ENCODE data around the gene GTF3C1.
"Not testable (repeated sequence)": the region's sequence is repeated elsewhere in the genome, so short reads cannot be mapped to it uniquely, and the experiment has no call there.

The GTF3C1 gene

DNA sequence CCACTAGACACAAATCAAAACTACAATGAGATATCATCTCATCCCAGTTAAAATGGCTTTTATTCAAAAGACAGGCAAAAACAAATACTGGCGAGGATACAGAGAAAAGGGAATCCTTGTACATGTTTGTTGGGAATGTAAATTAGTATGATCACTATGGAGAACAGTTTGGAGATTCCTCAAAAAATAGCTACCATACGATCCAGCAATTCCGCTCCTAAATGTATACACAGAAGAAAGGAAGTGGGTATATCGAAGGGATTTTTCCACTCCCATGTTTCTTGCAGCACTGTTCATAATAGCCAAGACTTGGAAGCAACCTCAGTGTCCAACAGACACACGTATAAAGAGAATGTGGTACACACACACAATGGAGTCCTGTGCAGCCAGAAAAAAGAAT is 35.5 kb upstream of the GTF3C1 start:
- H3K27me3 ChIP-seq (ENCODE audit: control insufficient read depth, insufficient read depth, low read length): no peaks in the 10 kb centered on the region

DNA sequence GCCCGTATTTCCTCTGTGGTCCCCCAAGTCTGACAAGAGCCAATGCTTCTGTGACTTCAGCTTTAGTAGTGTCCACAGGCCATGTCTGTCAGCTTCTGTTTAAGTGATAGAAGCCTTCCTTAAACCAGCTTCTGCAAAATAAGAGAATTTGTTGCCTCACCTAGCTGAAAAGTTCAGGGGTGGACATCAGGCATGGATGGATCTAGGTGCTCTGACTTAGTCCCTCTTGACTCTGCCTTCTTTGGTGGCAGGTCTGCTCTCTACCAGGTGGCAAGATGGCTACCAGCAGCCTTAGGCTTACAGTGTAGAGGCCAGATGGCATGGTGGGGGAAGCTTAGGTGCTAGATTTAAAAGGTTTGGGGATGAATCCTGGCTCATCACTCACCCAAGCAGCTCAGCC is 33.9 kb upstream of the GTF3C1 start:
- Histone ChIP-seq H3K9ac (ENCODE audit: low read depth, low read length) (no peak overlapping the region), H3K27me3 (ENCODE audit: control insufficient read depth, insufficient read depth, low read length) (no peaks in the 10 kb centered on the region), H3K9me3 (ENCODE audit: control insufficient read depth, insufficient read depth, low read length) (no peaks in the 10 kb centered on the region), H3K4me1 (ENCODE audit: control insufficient read depth, insufficient read depth, low read length) (no peaks in the 10 kb centered on the region), H3K36me3 (ENCODE audit: control insufficient read depth, insufficient read depth, low read length) (no peaks in the 10 kb centered on the region), H3K4me3 (ENCODE audit: low read depth, low read length) (no peak overlapping the region)

More for the DNA sequence above, 35.5 kb upstream of the GTF3C1 start:
- H3K9ac ChIP-seq (ENCODE audit: low read depth, low read length): no peak overlapping the region
- no peaks in the 10 kb centered on the region for H3K4me1 ChIP-seq (ENCODE audit: control insufficient read depth, insufficient read depth, low read length)
- no peak overlapping the region for H3K4me3 ChIP-seq (ENCODE audit: low read depth, low read length)
- H3K9me3 ChIP-seq (ENCODE audit: control insufficient read depth, insufficient read depth, low read length): no peaks in the 10 kb centered on the region
- H3K36me3 ChIP-seq (ENCODE audit: control insufficient read depth, insufficient read depth, low read length): no peaks in the 10 kb centered on the region

DNA sequence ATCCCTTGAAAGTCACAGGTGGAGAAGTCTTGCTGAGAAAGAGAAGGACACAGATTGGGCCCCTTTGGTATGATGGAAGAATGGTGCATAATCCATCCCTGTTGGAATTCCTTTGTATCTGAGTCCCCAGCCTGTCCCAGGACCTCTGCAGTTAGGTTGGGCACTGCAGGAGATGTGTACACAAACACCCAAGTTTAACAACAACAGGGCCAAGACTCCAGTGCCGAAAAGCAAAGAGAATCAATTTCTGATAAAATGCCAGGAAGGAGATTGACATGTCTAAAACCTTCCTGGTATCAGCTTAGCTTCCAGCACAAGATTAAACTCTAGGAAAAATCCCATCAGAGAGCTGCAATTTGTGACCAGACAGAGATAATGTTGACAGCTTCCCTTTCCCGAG is 33.2 kb upstream of the GTF3C1 start:
- no peaks in the 10 kb centered on the region for H3K9me3 ChIP-seq (ENCODE audit: control insufficient read depth, insufficient read depth, low read length)
- H3K9ac ChIP-seq (ENCODE audit: low read depth, low read length): no peak overlapping the region
- no peaks in the 10 kb centered on the region for H3K27me3 ChIP-seq (ENCODE audit: control insufficient read depth, insufficient read depth, low read length)
- H3K36me3 ChIP-seq (ENCODE audit: control insufficient read depth, insufficient read depth, low read length): no peaks in the 10 kb centered on the region
- no peak overlapping the region for H3K4me3 ChIP-seq (ENCODE audit: low read depth, low read length)
- H3K4me1 ChIP-seq (ENCODE audit: control insufficient read depth, insufficient read depth, low read length): no peaks in the 10 kb centered on the region

GRCh38 chr16:27579087-27579980 is 29.6 kb upstream of the GTF3C1 start:
- H3K27me3 ChIP-seq (ENCODE audit: control insufficient read depth, insufficient read depth, low read length): no peaks in the 10 kb centered on the region
- no peaks in the 10 kb centered on the region for H3K9me3 ChIP-seq (ENCODE audit: control insufficient read depth, insufficient read depth, low read length)
- no peaks in the 10 kb centered on the region for H3K36me3 ChIP-seq (ENCODE audit: control insufficient read depth, insufficient read depth, low read length)
- no peak overlapping the region for H3K4me3 ChIP-seq (ENCODE audit: low read depth, low read length)
- H3K4me1 ChIP-seq (ENCODE audit: control insufficient read depth, insufficient read depth, low read length): no peaks in the 10 kb centered on the region
- no peak overlapping the region for H3K9ac ChIP-seq (ENCODE audit: low read depth, low read length)

- Histone ChIP-seq H3K27me3 (ENCODE audit: control insufficient read depth, insufficient read depth, low read length) (no peaks in the 10 kb centered on the region), H3K4me1 (ENCODE audit: control insufficient read depth, insufficient read depth, low read length) (no peaks in the 10 kb centered on the region), H3K36me3 (ENCODE audit: control insufficient read depth, insufficient read depth, low read length) (no peaks in the 10 kb centered on the region), H3K9ac (ENCODE audit: low read depth, low read length) (no peak overlapping the region), H3K9me3 (ENCODE audit: control insufficient read depth, insufficient read depth, low read length) (no peaks in the 10 kb centered on the region), H3K4me3 (ENCODE audit: low read depth, low read length) (no peak overlapping the region)
These were observed 27.0 kb upstream of the GTF3C1 start for GRCh38 chr16:27576729-27577128.

GRCh38 chr16:27572711-27573110 is 23.0 kb upstream of the GTF3C1 start:
- H3K4me3 ChIP-seq (ENCODE audit: low read depth, low read length): no peak overlapping the region
- H3K9me3 ChIP-seq (ENCODE audit: control insufficient read depth, insufficient read depth, low read length): no peaks in the 10 kb centered on the region
- H3K9ac ChIP-seq (ENCODE audit: low read depth, low read length): no peak overlapping the region
- H3K4me1 ChIP-seq (ENCODE audit: control insufficient read depth, insufficient read depth, low read length): no peaks in the 10 kb centered on the region
- no peaks in the 10 kb centered on the region for H3K36me3 ChIP-seq (ENCODE audit: control insufficient read depth, insufficient read depth, low read length)
- no peaks in the 10 kb centered on the region for H3K27me3 ChIP-seq (ENCODE audit: control insufficient read depth, insufficient read depth, low read length)

- Histone ChIP-seq H3K4me3 (ENCODE audit: low read depth, low read length) (no peak overlapping the region), H3K4me1 (ENCODE audit: control insufficient read depth, insufficient read depth, low read length) (no peaks in the 10 kb centered on the region), H3K9ac (ENCODE audit: low read depth, low read length) (no peak overlapping the region), H3K36me3 (ENCODE audit: control insufficient read depth, insufficient read depth, low read length) (no peaks in the 10 kb centered on the region), H3K9me3 (ENCODE audit: control insufficient read depth, insufficient read depth, low read length) (no peaks in the 10 kb centered on the region), H3K27me3 (ENCODE audit: control insufficient read depth, insufficient read depth, low read length) (no peaks in the 10 kb centered on the region)
These were observed 22.0 kb upstream of the GTF3C1 start for GRCh38 chr16:27571433-27572326.

- H3K9me3 ChIP-seq (ENCODE audit: control insufficient read depth, insufficient read depth, low read length); H3K4me1 ChIP-seq (ENCODE audit: control insufficient read depth, insufficient read depth, low read length); H3K27me3 ChIP-seq (ENCODE audit: control insufficient read depth, insufficient read depth, low read length); H3K9ac ChIP-seq (ENCODE audit: low read depth, low read length); H3K36me3 ChIP-seq (ENCODE audit: control insufficient read depth, insufficient read depth, low read length); H3K4me3 ChIP-seq (ENCODE audit: low read depth, low read length): not testable (repeated sequence)
These were observed 21.3 kb upstream of the GTF3C1 start for GRCh38 chr16:27570986-27571385.

DNA sequence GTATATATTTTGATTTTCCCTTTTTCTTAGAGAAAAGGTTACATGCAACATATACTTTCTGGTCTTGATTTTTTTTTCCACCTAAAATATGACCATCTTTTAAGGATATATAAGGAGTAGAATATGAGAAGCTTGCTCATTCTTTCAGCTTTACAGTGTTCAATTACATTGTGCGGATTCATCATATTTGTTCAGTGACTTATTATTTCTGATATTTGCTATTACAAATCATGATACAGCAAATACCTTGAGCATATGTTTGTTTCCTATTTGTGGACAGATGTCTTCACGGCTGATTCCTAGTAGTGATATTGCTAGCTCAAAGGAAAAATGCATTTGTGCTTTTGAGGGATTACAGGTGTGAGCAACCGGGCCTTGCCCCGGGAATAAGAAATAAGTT is 18.4 kb upstream of the GTF3C1 start:
- Histone ChIP-seq H3K27me3 (ENCODE audit: control insufficient read depth, insufficient read depth, low read length) (no peaks in the 10 kb centered on the region), H3K36me3 (ENCODE audit: control insufficient read depth, insufficient read depth, low read length) (no peaks in the 10 kb centered on the region), H3K9me3 (ENCODE audit: control insufficient read depth, insufficient read depth, low read length) (no peaks in the 10 kb centered on the region), H3K9ac (ENCODE audit: low read depth, low read length) (no peak overlapping the region), H3K4me3 (ENCODE audit: low read depth, low read length) (no peak overlapping the region), H3K4me1 (ENCODE audit: control insufficient read depth, insufficient read depth, low read length) (no peaks in the 10 kb centered on the region)

GRCh38 chr16:27566417-27566816 is 16.7 kb upstream of the GTF3C1 start:
- Histone ChIP-seq H3K4me1 (ENCODE audit: control insufficient read depth, insufficient read depth, low read length) (no peaks in the 10 kb centered on the region), H3K27me3 (ENCODE audit: control insufficient read depth, insufficient read depth, low read length) (no peaks in the 10 kb centered on the region), H3K36me3 (ENCODE audit: control insufficient read depth, insufficient read depth, low read length) (no peaks in the 10 kb centered on the region), H3K4me3 (ENCODE audit: low read depth, low read length) (no peak overlapping the region), H3K9me3 (ENCODE audit: control insufficient read depth, insufficient read depth, low read length) (no peaks in the 10 kb centered on the region), H3K9ac (ENCODE audit: low read depth, low read length) (no peak overlapping the region)

GRCh38 chr16:27564224-27564623 is 14.5 kb upstream of the GTF3C1 start:
- Histone ChIP-seq H3K27me3 (ENCODE audit: control insufficient read depth, insufficient read depth, low read length) (no peaks in the 10 kb centered on the region), H3K9ac (ENCODE audit: low read depth, low read length) (no peak overlapping the region), H3K4me3 (ENCODE audit: low read depth, low read length) (no peak overlapping the region), H3K36me3 (ENCODE audit: control insufficient read depth, insufficient read depth, low read length) (peaks cover 2% of the 10 kb centered on the region), H3K9me3 (ENCODE audit: control insufficient read depth, insufficient read depth, low read length) (no peaks in the 10 kb centered on the region), H3K4me1 (ENCODE audit: control insufficient read depth, insufficient read depth, low read length) (no peaks in the 10 kb centered on the region)

GRCh38 chr16:27561216-27561615 is 11.5 kb upstream of the GTF3C1 start:
- peaks cover 2% of the 10 kb centered on the region for H3K36me3 ChIP-seq (ENCODE audit: control insufficient read depth, insufficient read depth, low read length)
- H3K9me3 ChIP-seq (ENCODE audit: control insufficient read depth, insufficient read depth, low read length): no peaks in the 10 kb centered on the region
- no peaks in the 10 kb centered on the region for H3K27me3 ChIP-seq (ENCODE audit: control insufficient read depth, insufficient read depth, low read length)
- H3K4me1 ChIP-seq (ENCODE audit: control insufficient read depth, insufficient read depth, low read length): no peaks in the 10 kb centered on the region
- no peak overlapping the region for H3K9ac ChIP-seq (ENCODE audit: low read depth, low read length)
- no peak overlapping the region for H3K4me3 ChIP-seq (ENCODE audit: low read depth, low read length)

All from iPS-15b (cell line).